ENCODE results near the gene CROCC2. TPM values are rescaled to one million over a fixed set of nuclear protein-coding genes. Genes with fewer than 3 reads are reported as not detected.

Gene CROCC2
- total RNA-seq, 2 experiments from 2014 or later, result not detected

DNA sequence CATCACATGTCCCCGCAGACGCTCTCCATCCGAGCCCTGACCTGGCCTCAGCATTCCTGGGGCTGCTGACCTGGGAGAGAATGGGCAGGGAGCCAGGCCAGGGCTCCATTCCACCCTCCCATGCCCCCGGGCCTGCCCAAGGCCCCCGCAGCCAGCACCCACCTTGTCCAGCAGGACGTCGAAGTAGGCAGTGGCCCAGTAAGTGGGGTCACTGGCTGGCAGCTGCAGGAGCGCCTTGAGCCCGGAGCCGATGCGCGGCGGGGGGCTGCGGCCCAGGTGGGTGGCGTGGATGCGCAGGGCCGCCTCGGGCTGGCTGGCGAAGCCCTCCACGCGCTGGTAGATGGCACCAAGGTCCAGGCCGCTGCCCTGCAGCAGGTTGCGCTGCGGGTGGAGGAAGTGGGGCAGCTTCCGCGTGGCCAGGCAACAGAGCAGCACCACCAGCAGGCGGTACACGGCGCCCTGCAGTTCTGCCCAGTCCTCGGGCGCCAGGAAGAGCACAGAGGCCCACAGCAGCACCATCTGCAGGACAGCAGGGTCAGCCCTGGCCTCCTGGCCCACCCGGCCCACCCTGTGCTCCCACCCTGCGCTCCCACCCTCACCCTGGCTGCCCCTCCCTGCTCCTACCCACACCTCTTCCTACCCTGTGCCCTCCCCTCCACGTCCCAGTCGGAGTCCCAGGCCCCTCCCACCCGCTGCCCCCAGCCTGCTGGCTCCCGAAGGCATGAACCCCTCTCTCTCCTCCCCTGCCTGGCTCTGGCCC is 17.8 kb upstream of the CROCC2 start:
- Histone ChIP-seq H3K36me3 (ENCODE audit: insufficient read depth, low read length) (no peaks in the 10 kb centered on the region), H3K79me2 (ENCODE audit: insufficient read depth, low read depth, low read length) (no peaks in the 10 kb centered on the region), H3K4me2 (ENCODE audit: low read length) (no peak overlapping the region), H2AFZ (ENCODE audit: low read length) (no peak overlapping the region), H4K20me1 (ENCODE audit: insufficient read depth, low read length) (no peaks in the 10 kb centered on the region), H3K9me3 (ENCODE audit: low read length) (no peaks in the 10 kb centered on the region), H3K27ac (ENCODE audit: low read depth, low read length, poor library complexity, severe bottlenecking) (no peak overlapping the region), H3K9me2 (ENCODE audit: insufficient read depth, low read length) (no peaks in the 10 kb centered on the region), H3K4me3 (ENCODE audit: low read depth, low read length, poor library complexity, severe bottlenecking) (no peak overlapping the region), H3K4me1 (ENCODE audit: insufficient read depth, low read length, poor library complexity, severe bottlenecking) (no peaks in the 10 kb centered on the region)
- DNase-seq (ENCODE audit: low spot score), result no peak
- BruUV-seq (replicated peaks), result no TSS peak
- intact Hi-C loops (cut with micrococcal nuclease; ENCODE audit: unreplicated experiment), result no loop called here
- CTCF ChIA-PET (ENCODE audit: unreplicated experiment), result interaction anchor here (0.6 kb wide), 1 partner anchor 162 kb away, joined by 22 read pairs; no protein-coding TSS in a partner anchor
- TF ChIP-seq EZH2phosphoT487 (IDR thresholded peaks at IDR 0.05; ENCODE audit: borderline replicate concordance, low read depth, low read length), result no peak
- TF ChIP-seq, protein P1, sequence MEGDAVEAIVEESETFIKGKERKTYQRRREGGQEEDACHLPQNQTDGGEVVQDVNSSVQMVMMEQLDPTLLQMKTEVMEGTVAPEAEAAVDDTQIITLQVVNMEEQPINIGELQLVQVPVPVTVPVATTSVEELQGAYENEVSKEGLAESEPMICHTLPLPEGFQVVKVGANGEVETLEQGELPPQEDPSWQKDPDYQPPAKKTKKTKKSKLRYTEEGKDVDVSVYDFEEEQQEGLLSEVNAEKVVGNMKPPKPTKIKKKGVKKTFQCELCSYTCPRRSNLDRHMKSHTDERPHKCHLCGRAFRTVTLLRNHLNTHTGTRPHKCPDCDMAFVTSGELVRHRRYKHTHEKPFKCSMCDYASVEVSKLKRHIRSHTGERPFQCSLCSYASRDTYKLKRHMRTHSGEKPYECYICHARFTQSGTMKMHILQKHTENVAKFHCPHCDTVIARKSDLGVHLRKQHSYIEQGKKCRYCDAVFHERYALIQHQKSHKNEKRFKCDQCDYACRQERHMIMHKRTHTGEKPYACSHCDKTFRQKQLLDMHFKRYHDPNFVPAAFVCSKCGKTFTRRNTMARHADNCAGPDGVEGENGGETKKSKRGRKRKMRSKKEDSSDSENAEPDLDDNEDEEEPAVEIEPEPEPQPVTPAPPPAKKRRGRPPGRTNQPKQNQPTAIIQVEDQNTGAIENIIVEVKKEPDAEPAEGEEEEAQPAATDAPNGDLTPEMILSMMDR (conservative IDR thresholded peaks at IDR 0.05; ENCODE audit: low read length), result no peak
- POLR2A ChIA-PET, result interaction anchor here (0.7 kb wide), 1 partner anchor 244 kb away, joined by 4 read pairs; no protein-coding TSS in a partner anchor

DNA sequence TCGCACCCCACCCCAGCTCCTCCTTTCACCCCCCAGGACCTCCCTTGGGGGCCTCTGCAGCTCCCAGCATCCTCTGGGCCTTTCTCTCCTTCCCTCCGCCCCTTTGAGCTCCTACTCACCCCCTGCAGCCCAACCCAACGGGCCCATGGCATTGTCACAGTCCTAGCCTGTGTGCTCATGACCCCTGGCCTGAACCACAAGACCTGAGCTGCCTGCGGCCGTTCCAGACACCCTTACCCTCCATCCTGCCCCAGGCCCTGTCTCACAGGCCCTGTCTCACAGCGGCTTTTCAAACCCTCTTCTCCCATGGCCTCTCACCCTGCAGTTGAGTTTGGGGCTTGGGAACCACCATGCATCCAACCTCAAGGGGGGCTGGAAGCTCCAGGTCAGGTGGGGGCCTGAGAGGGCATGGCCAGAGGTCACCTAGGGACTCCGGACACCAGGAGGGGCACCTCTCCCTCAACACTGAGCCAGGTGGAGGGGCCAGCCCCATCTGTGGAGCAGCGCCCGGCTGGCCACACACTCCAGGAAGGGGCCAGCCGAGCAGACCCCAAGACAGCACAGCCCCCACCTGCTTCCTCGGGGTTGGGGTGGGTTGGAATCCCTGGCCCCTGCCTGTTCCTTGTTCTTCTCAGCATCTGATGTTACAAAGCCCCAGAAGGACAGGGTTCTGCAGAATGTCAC is 17.1 kb upstream of the CROCC2 start:
- Histone ChIP-seq H3K36me3 (ENCODE audit: insufficient read depth, low read length) (no peaks in the 10 kb centered on the region), H3K27ac (ENCODE audit: low read depth, low read length, poor library complexity, severe bottlenecking) (no peak overlapping the region), H3K4me2 (ENCODE audit: low read length) (no peak overlapping the region), H3K4me3 (ENCODE audit: low read depth, low read length, poor library complexity, severe bottlenecking) (no peak overlapping the region), H3K79me2 (ENCODE audit: insufficient read depth, low read depth, low read length) (no peaks in the 10 kb centered on the region), H3K4me1 (ENCODE audit: insufficient read depth, low read length, poor library complexity, severe bottlenecking) (no peaks in the 10 kb centered on the region), H2AFZ (ENCODE audit: low read length) (no peak overlapping the region), H3K9me2 (ENCODE audit: insufficient read depth, low read length) (no peaks in the 10 kb centered on the region), H3K9me3 (ENCODE audit: low read length) (no peaks in the 10 kb centered on the region), H4K20me1 (ENCODE audit: insufficient read depth, low read length) (no peaks in the 10 kb centered on the region)
- POLR2A ChIA-PET, result interaction anchor here (0.7 kb wide), 1 partner anchor 245 kb away, joined by 4 read pairs; no protein-coding TSS in a partner anchor
- DNase-seq (ENCODE audit: low spot score), result no peak
- CTCF ChIA-PET (ENCODE audit: unreplicated experiment), result interaction anchor here (0.6 kb wide), 1 partner anchor 161 kb away, joined by 22 read pairs; no protein-coding TSS in a partner anchor
- TF ChIP-seq EZH2phosphoT487 (IDR thresholded peaks at IDR 0.05; ENCODE audit: borderline replicate concordance, low read depth, low read length), result no peak
- TF ChIP-seq, protein P1 (conservative IDR thresholded peaks at IDR 0.05; ENCODE audit: low read length), result no peak
- BruUV-seq (replicated peaks), result no TSS peak
- intact Hi-C loops (cut with micrococcal nuclease; ENCODE audit: unreplicated experiment), result no loop called here
